WTC11 (cell line): Measurements from ENCODE around the gene HVCN1. TPM values are rescaled to one million over a fixed set of nuclear protein-coding genes. Genes with fewer than 3 reads are reported as not detected.

Source experiments
- ATAC-seq: fragments of 200-7000 bp; cut with Tn5 transposase; 2 replicates; pipeline ENCODE4 v1.10.0; 2021; ENCODE audit warnings: mild to moderate bottlenecking, moderate library complexity
- CTCF ChIA-PET: fragments of 300-600 bp; sonication (Branson Sonifier 250); formaldehyde crosslinking; loops from one replicate; lab custom pipeline; 2021; ENCODE audit warnings: antibody characterized with exemption; lab: Charles Lee
- POLR2A ChIA-PET: fragments of 350-600 bp; sonication (Branson Sonifier 250); formaldehyde crosslinking; loops from one replicate; lab custom pipeline; 2021; ENCODE audit warnings: antibody characterized with exemption; lab: Charles Lee
- DNase-seq: peaks from one replicate; pipeline ENCODE4 v3.0.0; 2021; ENCODE audit warnings: low spot score
- H3K27ac Mint-ChIP-seq: 2 replicates; pipeline ENCODE4 v1.8.0; 2021; ENCODE audit warnings: mixed read lengths
- H3K27me3 Mint-ChIP-seq: 2 replicates; pipeline ENCODE4 v1.8.0; 2021; ENCODE audit warnings: low read depth, mild to moderate bottlenecking, moderate library complexity, mixed read lengths
- H3K36me3 Mint-ChIP-seq: 2 replicates; pipeline ENCODE4 v1.8.0; 2021; ENCODE audit warnings: mixed read lengths
- H3K4me1 Mint-ChIP-seq: 2 replicates; pipeline ENCODE4 v1.8.0; 2022; ENCODE audit warnings: mixed read lengths
- H3K4me3 Mint-ChIP-seq: 2 replicates; pipeline ENCODE4 v1.8.0; 2021; ENCODE audit warnings: mild to moderate bottlenecking, moderate library complexity, mixed read lengths
- H3K9me3 Mint-ChIP-seq: 2 replicates; pipeline ENCODE4 v1.8.0; 2021; ENCODE audit warnings: mixed read lengths
- ATF3 ChIP-seq: sonication (generic); formaldehyde crosslinking; conservative IDR thresholded peaks from 2 replicates; pipeline ENCODE4 v1.8.1; 2022; ENCODE audit warnings: mild to moderate bottlenecking, missing genetic modification reagents
- ATF6 ChIP-seq: sonication (generic); formaldehyde crosslinking; IDR thresholded peaks from 2 replicates; pipeline ENCODE4 v1.8.1; 2023; ENCODE audit warnings: mild to moderate bottlenecking, missing genetic modification reagents
- CBFB ChIP-seq: sonication (generic); formaldehyde crosslinking; IDR thresholded peaks from 2 replicates; pipeline ENCODE4 v1.8.1; 2022; ENCODE audit warnings: mild to moderate bottlenecking, low read depth, missing genetic modification reagents
- CREB1 ChIP-seq: sonication (generic); formaldehyde crosslinking; IDR thresholded peaks from 2 replicates; pipeline ENCODE4 v1.8.0; 2023; ENCODE audit warnings: mild to moderate bottlenecking, missing genetic modification reagents
- E2F5 ChIP-seq: sonication (generic); formaldehyde crosslinking; IDR thresholded peaks from 2 replicates; pipeline ENCODE4 v1.8.1; 2022; ENCODE audit warnings: mild to moderate bottlenecking, moderate library complexity, missing genetic modification reagents
- ERG ChIP-seq: fragments of 250-450 bp; sonication (Bioruptor Pico); IDR thresholded peaks from 2 replicates; pipeline ENCODE4 v1.8.0; 2021; ENCODE audit warnings: mild to moderate bottlenecking
- ETV6 ChIP-seq: sonication (generic); formaldehyde crosslinking; IDR thresholded peaks from 2 replicates; pipeline ENCODE4 v1.8.1; 2022; ENCODE audit warnings: mild to moderate bottlenecking, missing genetic modification reagents
- GRHL2 ChIP-seq: fragments of 250-450 bp; sonication (Bioruptor Pico); IDR thresholded peaks from 2 replicates; pipeline ENCODE4 v1.8.0; 2022; ENCODE audit warnings: mild to moderate bottlenecking, moderate library complexity; ENCODE audit not compliant: insufficient replicate concordance, severe bottlenecking
- GTF2I ChIP-seq: fragments of 250-450 bp; sonication (Bioruptor Pico); conservative IDR thresholded peaks from 2 replicates; pipeline ENCODE4 v1.4.0; 2021; ENCODE audit warnings: mild to moderate bottlenecking
- IRF1 ChIP-seq: sonication (generic); formaldehyde crosslinking; IDR thresholded peaks from 2 replicates; pipeline ENCODE4 v1.8.0; 2023; ENCODE audit warnings: missing genetic modification reagents
- JAZF1 ChIP-seq: fragments of 250-450 bp; sonication (Bioruptor Pico); IDR thresholded peaks from 2 replicates; pipeline ENCODE4 v1.9.0; 2021; ENCODE audit warnings: moderate library complexity, mild to moderate bottlenecking, inconsistent platforms
- MAX ChIP-seq: sonication (generic); formaldehyde crosslinking; IDR thresholded peaks from 2 replicates; pipeline ENCODE4 v1.8.0; 2022; ENCODE audit warnings: mild to moderate bottlenecking, missing genetic modification reagents
- NFATC4 ChIP-seq: fragments of 250-450 bp; sonication (Bioruptor Pico); IDR thresholded peaks from 2 replicates; pipeline ENCODE4 v1.9.0; 2021; ENCODE audit warnings: mild to moderate bottlenecking
- NR3C1 ChIP-seq: sonication (generic); formaldehyde crosslinking; conservative IDR thresholded peaks from 2 replicates; pipeline ENCODE4 v1.8.1; 2023; ENCODE audit warnings: low read depth, mild to moderate bottlenecking, missing genetic modification reagents
- OVOL2 ChIP-seq: fragments of 250-450 bp; sonication (Bioruptor Pico); IDR thresholded peaks from 2 replicates; pipeline ENCODE4 v1.9.0; 2021; ENCODE audit warnings: mild to moderate bottlenecking, borderline replicate concordance
- PRRX2 ChIP-seq: fragments of 250-450 bp; sonication (Bioruptor Pico); IDR thresholded peaks from 2 replicates; pipeline ENCODE4 v1.8.0; 2021; ENCODE audit warnings: mild to moderate bottlenecking
- RORB ChIP-seq: fragments of 250-450 bp; sonication (Bioruptor Pico); IDR thresholded peaks from 2 replicates; pipeline ENCODE4 v1.9.0; 2021; ENCODE audit warnings: mild to moderate bottlenecking
- SMAD3 ChIP-seq: sonication (generic); formaldehyde crosslinking; IDR thresholded peaks from 2 replicates; pipeline ENCODE4 v1.8.0; 2022; ENCODE audit warnings: missing genetic modification reagents, mild to moderate bottlenecking, borderline replicate concordance
- SMAD4 ChIP-seq: sonication (generic); formaldehyde crosslinking; IDR thresholded peaks from 2 replicates; pipeline ENCODE4 v1.8.0; 2022; ENCODE audit warnings: mild to moderate bottlenecking, missing genetic modification reagents
- USF2 ChIP-seq: sonication (generic); formaldehyde crosslinking; IDR thresholded peaks from 2 replicates; pipeline ENCODE4 v1.8.1; 2023; ENCODE audit warnings: mild to moderate bottlenecking, missing genetic modification reagents, moderate library complexity
- ZNF396 ChIP-seq: fragments of 250-450 bp; sonication (Bioruptor Pico); IDR thresholded peaks from 2 replicates; pipeline ENCODE4 v1.8.0; 2021; ENCODE audit warnings: mild to moderate bottlenecking, moderate library complexity, borderline replicate concordance
- ZNF512 ChIP-seq: sonication (generic); formaldehyde crosslinking; IDR thresholded peaks from 2 replicates; pipeline ENCODE4 v1.8.1; 2022; ENCODE audit warnings: missing genetic modification reagents, borderline replicate concordance
- total RNA-seq: library from RNA; stranded (reverse); gene quantifications from 3 replicates; pipeline ENCODE4 v1.2.3, GENCODE V29; 2021

The HVCN1 gene
- total RNA-seq, 1 experiment from 2014 or later = 5.7 TPM

GRCh38 chr12:110720516-110720915, 31.6 kb upstream of the HVCN1 start:
- ChIA-PET POLR2A (no interaction called here), CTCF (no interaction called here)

GRCh38 chr12:110718222-110718908, 29.4 kb upstream of the HVCN1 start:
- Mint-ChIP-seq H3K4me1 (no peaks in the 10 kb centered on the region), H3K9me3 (no peaks in the 10 kb centered on the region)
- no peak for ATAC-seq
- TF ChIP-seq SMAD3 (CRISPR knock-in tag) = no peak
- TF ChIP-seq NFATC4 (CRISPR knock-in tag) = 0 out of 2 replicates have a peak, but pooled peaks have one; percentile 59
- TF ChIP-seq, all 79 proteins: peak for 1
- no peak overlapping the region for H3K4me3 Mint-ChIP-seq
- H3K36me3 Mint-ChIP-seq = peaks cover 58% of the 10 kb centered on the region
- POLR2A ChIA-PET = no interaction called here
- no peak for DNase-seq
- H3K27me3 Mint-ChIP-seq = no peaks in the 10 kb centered on the region
- H3K27ac Mint-ChIP-seq = peak overlapping the region; percentile 32; the same call in 1 of the 2 replicates
- CTCF ChIA-PET = interaction anchor here (0.9 kb wide), 1 partner anchor 14 kb away, joined by 3 read pairs; no protein-coding TSS in a partner anchor

More at GRCh38 chr12:110720516-110720915, 31.6 kb upstream of the HVCN1 start:
- H3K27me3 Mint-ChIP-seq = no peaks in the 10 kb centered on the region
- TF ChIP-seq IRF1 (CRISPR knock-in tag) (no peak), GTF2I (CRISPR knock-in tag) (no peak), MAX (CRISPR knock-in tag) (no peak), RORB (CRISPR knock-in tag) (no peak), E2F5 (CRISPR knock-in tag) (no peak), ZNF512 (CRISPR knock-in tag) (no peak), OVOL2 (CRISPR knock-in tag) (no peak), SMAD4 (CRISPR knock-in tag) (no peak), USF2 (CRISPR knock-in tag) (no peak), ETV6 (CRISPR knock-in tag) (no peak), NFATC4 (CRISPR knock-in tag) (no peak), CREB1 (no peak), GRHL2 (CRISPR knock-in tag) (no peak)
- DNase-seq (no peak), ATAC-seq (no peak)
- no peak overlapping the region for H3K4me3 Mint-ChIP-seq
- H3K27ac Mint-ChIP-seq = no peak overlapping the region
- no peaks in the 10 kb centered on the region for H3K9me3 Mint-ChIP-seq
- H3K36me3 Mint-ChIP-seq = peaks cover 77% of the 10 kb centered on the region
- H3K4me1 Mint-ChIP-seq = 0 out of 2 replicates have a peak, but pooled peaks cover 6% of the 10 kb centered on the region

- ChIA-PET POLR2A (no interaction called here), CTCF (interaction anchor here (1.1 kb wide), 1 partner anchor 267 kb away, joined by 4 read pairs; the partner anchor contains the start of gene ARPC3)
- Mint-ChIP-seq H3K4me1 (no peaks in the 10 kb centered on the region), H3K9me3 (no peaks in the 10 kb centered on the region), H3K27ac (no peak overlapping the region), H3K4me3 (no peak overlapping the region), H3K27me3 (no peaks in the 10 kb centered on the region), H3K36me3 (peaks cover 52% of the 10 kb centered on the region)
- ATAC-seq = no peak
- no peak for DNase-seq
- TF ChIP-seq ERG (CRISPR knock-in tag) (no peak), MAX (CRISPR knock-in tag) (no peak), ZNF396 (no peak), PRRX2 (CRISPR knock-in tag) (no peak), CBFB (CRISPR knock-in tag) (no peak), JAZF1 (CRISPR knock-in tag) (no peak), ATF6 (CRISPR knock-in tag) (no peak), NR3C1 (no peak), ATF3 (CRISPR knock-in tag) (no peak), SMAD4 (CRISPR knock-in tag) (no peak)
Observed at GRCh38 chr12:110717037-110717436, 28.1 kb upstream of the HVCN1 start.
